22Rv1 (cell line): ENCODE measurements around the gene AFDN.

Experiments
- ZFX ChIP-seq: fragments of 450-650 bp; IDR thresholded peaks from 2 replicates; pipeline ENCODE4 v1.6.1; 2017; ENCODE audit warnings: antibody characterized with exemption, borderline replicate concordance
- TF ChIP-seq, protein P1 (sequence below): fragments of 450-650 bp; IDR thresholded peaks from 2 replicates; pipeline ENCODE4 v1.5.1; 2017; ENCODE audit warnings: mild to moderate bottlenecking

DNA sequence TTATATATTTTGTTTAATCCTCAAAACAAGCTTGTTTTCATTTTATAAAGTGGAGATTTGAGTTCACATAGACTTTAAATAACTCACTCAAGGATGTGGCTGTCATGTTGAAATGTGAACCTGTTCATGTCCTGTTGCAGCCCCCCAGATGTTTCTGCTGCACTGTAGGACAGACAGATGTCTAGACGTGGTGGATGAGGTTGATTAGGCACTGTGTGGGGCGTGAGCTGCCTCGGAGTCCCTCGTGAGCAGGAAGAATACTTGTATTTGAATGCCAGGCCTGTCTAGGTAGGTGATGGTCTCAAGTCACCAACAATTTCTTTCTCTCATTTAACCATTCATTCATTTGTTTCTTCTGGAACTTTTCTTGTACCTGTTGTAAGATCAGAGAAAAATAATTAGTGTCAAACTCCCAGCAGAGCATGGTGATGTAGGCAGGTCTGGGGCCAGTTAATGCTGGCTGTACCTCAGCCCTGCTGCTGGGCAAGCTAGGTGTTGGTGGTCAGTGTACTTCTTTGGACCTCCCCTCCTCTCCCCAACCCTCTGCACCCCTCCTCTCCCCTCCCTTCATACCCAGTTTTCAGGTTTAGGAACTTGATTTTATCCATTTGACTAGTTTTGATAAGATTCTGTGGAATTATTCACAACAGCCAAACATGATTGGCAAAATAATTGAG lies 34.0 kb downstream of the AFDN start:
- TF ChIP-seq, protein P1, sequence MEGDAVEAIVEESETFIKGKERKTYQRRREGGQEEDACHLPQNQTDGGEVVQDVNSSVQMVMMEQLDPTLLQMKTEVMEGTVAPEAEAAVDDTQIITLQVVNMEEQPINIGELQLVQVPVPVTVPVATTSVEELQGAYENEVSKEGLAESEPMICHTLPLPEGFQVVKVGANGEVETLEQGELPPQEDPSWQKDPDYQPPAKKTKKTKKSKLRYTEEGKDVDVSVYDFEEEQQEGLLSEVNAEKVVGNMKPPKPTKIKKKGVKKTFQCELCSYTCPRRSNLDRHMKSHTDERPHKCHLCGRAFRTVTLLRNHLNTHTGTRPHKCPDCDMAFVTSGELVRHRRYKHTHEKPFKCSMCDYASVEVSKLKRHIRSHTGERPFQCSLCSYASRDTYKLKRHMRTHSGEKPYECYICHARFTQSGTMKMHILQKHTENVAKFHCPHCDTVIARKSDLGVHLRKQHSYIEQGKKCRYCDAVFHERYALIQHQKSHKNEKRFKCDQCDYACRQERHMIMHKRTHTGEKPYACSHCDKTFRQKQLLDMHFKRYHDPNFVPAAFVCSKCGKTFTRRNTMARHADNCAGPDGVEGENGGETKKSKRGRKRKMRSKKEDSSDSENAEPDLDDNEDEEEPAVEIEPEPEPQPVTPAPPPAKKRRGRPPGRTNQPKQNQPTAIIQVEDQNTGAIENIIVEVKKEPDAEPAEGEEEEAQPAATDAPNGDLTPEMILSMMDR = no peak
- TF ChIP-seq ZFX = no peak
